Stomach (tissue), 9 donors: ENCODE measurements around the gene FRMPD1. TPM values are rescaled to one million over a fixed set of nuclear protein-coding genes. Genes with fewer than 3 reads are reported as not detected.

ENCODE experiments used
- DNase-seq, 2 donors: peaks; one replicate each; pipeline versions ENCODE4 v3.0.0 to v3.0.0-alpha.2; 2013 to 2019
- H3K27ac ChIP-seq, 5 donors: fragments of 200-600 bp in 4 of 5; sonication (generic) in 4 of 5; one replicate each; pipeline ENCODE4 v1.5.1; 2013 to 2019; ENCODE audit warnings: mild to moderate bottlenecking in 1 of 5, moderate library complexity in 1 of 5
- H3K27me3 ChIP-seq, 3 donors: fragments of 200-600 bp; sonication (generic); one replicate each; pipeline ENCODE4 v1.5.1; 2017 to 2019; ENCODE audit warnings: mixed run types in 1 of 3
- H3K36me3 ChIP-seq, 4 donors: fragments of 200-600 bp; sonication (generic); 1 replicate in 3 of 4; 2 replicates in 1 of 4; pipeline ENCODE4 v1.5.1; 2016 to 2019
- H3K4me1 ChIP-seq, 4 donors: fragments of 200-600 bp; sonication (generic); one replicate each; pipeline ENCODE4 v1.5.1; 2016 to 2019
- H3K4me3 ChIP-seq, 4 donors: fragments of 200-600 bp; sonication (generic) in 3 of 4; one replicate each; pipeline ENCODE4 v1.5.1; 2016 to 2019; ENCODE audit warnings: mild to moderate bottlenecking in 1 of 4
- H3K9me3 ChIP-seq, 4 donors: fragments of 200-600 bp; sonication (generic); one replicate each; pipeline ENCODE4 v1.5.1; 2016 to 2019
- CTCF ChIP-seq, 7 experiments: fragments of 450-650 bp in 4 of 7; fragments of 200-600 bp in 3 of 7; sonication (generic) in 3 of 7; IDR thresholded peaks; one replicate each; pipeline ENCODE4 v1.5.1; 2016 to 2019; ENCODE audit warnings: antibody characterized with exemption in 7 of 7, control low read depth in 2 of 7, mild to moderate bottlenecking in 1 of 7
- EP300 ChIP-seq: sonication (generic); formaldehyde crosslinking; IDR thresholded peaks from one replicate; pipeline ENCODE4 v1.6.1; 2017; ENCODE audit warnings: antibody characterized with exemption
- POLR2A ChIP-seq, 4 donors: fragments of 450-650 bp; IDR thresholded peaks; one replicate each; pipeline ENCODE4 v1.6.1; 2016; ENCODE audit warnings: antibody characterized with exemption in 4 of 4, control low read depth in 2 of 4, mild to moderate bottlenecking in 1 of 4, moderate library complexity in 1 of 4
- POLR2AphosphoS5 ChIP-seq, 3 donors: sonication (generic); formaldehyde crosslinking; IDR thresholded peaks; one replicate each; pipeline ENCODE4 v1.6.1; 2016; ENCODE audit warnings: antibody characterized with exemption in 3 of 3
- WGBS, 5 donors: extraction: QIAGEN DNeasy Blood & Tissue Kit in 3 of 5; methylation state at CpG; one replicate each; pipeline versions ENCODE4 v1.1.5 to v1.1.7; 2013 to 2018; 5-methylcytosine and 5-hydroxymethylcytosine counted together
- intact Hi-C: fragments of 100-400 bp; cut with DNase I; formaldehyde crosslinking; loops from one replicate; pipeline ENCODE4 v1.15.1; 2023; ENCODE audit warnings: low total_unique reads
- polyA plus RNA-seq, 3 donors: library from polyadenylated mRNA; stranded (reverse); fragments of 200-250 nt; gene quantifications; one replicate each; pipeline ENCODE4 v1.2.3, GENCODE V29; 2013
- total RNA-seq, 5 donors: library from RNA; depleted of rRNA; stranded (reverse); fragments of >200 nt; gene quantifications; one replicate each; pipeline versions ENCODE4 v1.1.0 to v1.2.3, GENCODE V29; 2014 to 2016
- donor health status: healthy with polysubstance abuse.
- donor health status: Bipolar disorder and iron deficiency.
- donor health status: healthy.

The FRMPD1 gene
- total and polyA plus RNA-seq, 8 donors = under 0.01 to 0.18 (median 0.10) TPM; not detected in 4

GRCh38 chr9:37700900-37701299, 50.1 kb downstream of the FRMPD1 start:
- TF ChIP-seq EP300 (no peak), POLR2A (IDR thresholded peaks at IDR 0.05) (no peak), CTCF (IDR thresholded peaks at IDR 0.05) (no peak), POLR2AphosphoS5 (IDR thresholded peaks at IDR 0.05) (no peak)
- Histone ChIP-seq H3K4me1 (no peaks in the 10 kb centered on the region), H3K4me3 (no peak overlapping the region), H3K36me3 (no peaks in the 10 kb centered on the region), H3K9me3 (no peaks in the 10 kb centered on the region), H3K27me3 (no peaks in the 10 kb centered on the region), H3K27ac (no peak overlapping the region)
- WGBS, 5 donors = 71 to 82% (median 80%) methylated on average over 3 of the region's 3 CpGs
- DNase-seq = no peak
- intact Hi-C loops = no loop called here

DNA sequence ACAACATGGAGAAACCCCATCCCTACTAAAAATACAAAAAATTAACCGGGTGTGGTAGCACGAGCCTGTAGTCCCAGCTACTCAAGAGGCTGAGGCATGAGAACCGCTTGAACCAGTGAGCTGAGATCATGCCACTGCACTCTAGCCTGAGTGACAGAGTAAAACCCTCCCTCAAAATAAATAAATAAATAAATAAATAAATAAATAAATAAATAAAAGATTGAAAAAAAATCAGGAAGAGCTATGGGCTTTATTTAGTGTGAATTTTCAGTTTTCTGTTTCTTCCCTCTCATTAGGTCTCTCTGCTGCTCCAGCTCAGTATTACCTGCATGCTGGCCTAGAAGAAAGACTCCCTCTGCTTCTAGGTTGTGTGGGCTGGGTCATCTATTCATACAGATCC, 55.0 kb downstream of the FRMPD1 start:
- intact Hi-C loops = no loop called here
- WGBS, 5 donors = 61 to 91% (median 81%) methylated on average over 3 of the region's 3 CpGs
- Histone ChIP-seq H3K27me3 (peaks cover 0 to 7% (median 0%) of the 10 kb centered on the region in 3 donors), H3K4me3 (no peak overlapping the region), H3K9me3 (no peaks in the 10 kb centered on the region), H3K4me1 (no peaks in the 10 kb centered on the region), H3K27ac (no peak overlapping the region), H3K36me3 (no peaks in the 10 kb centered on the region)
- no peak for TF ChIP-seq POLR2A (IDR thresholded peaks at IDR 0.05)
- no peak for TF ChIP-seq CTCF (IDR thresholded peaks at IDR 0.05)
- no peak for TF ChIP-seq POLR2AphosphoS5 (IDR thresholded peaks at IDR 0.05)
- no peak for TF ChIP-seq EP300
- DNase-seq = no peak

DNA sequence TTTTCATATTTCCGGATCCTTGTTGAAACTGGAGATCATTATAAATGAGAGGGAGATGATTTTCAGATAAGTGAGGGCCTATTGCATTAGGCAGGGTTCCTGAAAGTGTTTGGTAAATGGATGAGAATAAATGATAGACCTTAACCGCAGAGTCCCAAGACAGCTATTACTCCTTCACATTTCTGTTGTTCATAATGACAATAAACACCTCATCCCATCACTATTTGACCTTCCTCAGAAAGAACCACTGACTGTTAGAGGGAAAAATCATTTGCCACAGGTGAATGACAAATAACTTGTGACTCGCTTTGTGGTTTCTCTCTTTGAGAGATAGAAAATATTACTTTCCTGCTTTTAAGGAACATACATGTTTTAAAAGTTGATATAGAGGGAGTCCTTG, 55.5 kb downstream of the FRMPD1 start:
- no peak for DNase-seq
- WGBS, 5 donors = 70 to 85% (median 82%) methylated on average over 3 of the region's 3 CpGs
- TF ChIP-seq POLR2AphosphoS5 (IDR thresholded peaks at IDR 0.05) (no peak), CTCF (IDR thresholded peaks at IDR 0.05) (no peak), POLR2A (IDR thresholded peaks at IDR 0.05) (no peak), EP300 (no peak)
- Histone ChIP-seq H3K27ac (no peak overlapping the region), H3K4me1 (no peaks in the 10 kb centered on the region), H3K4me3 (no peak overlapping the region), H3K9me3 (no peaks in the 10 kb centered on the region), H3K36me3 (no peaks in the 10 kb centered on the region), H3K27me3 (peaks cover 0 to 7% (median 0%) of the 10 kb centered on the region in 3 donors)
- intact Hi-C loops = no loop called here

DNA sequence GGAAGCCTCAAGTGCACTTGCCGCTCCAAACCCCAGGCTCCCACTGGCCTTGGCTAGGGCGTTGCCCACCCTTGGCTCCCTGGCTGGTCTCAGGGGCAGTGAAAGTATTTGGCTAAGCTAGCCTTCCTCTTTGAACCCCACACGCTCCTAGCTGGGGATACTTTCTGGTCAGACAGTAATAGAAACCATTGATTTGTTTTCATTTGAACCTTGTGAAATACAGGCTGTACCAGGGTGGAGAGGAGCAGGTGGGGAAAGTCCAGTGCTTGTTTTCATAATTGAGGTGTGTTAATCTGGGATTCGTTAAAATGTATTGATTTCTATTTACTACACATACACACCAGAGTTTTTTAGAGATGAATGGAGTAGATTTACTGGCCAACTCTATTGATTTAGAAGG, 57.0 kb downstream of the FRMPD1 start:
- H3K27me3 ChIP-seq = peaks cover 0 to 7% (median 0%) of the 10 kb centered on the region in 3 donors
- no peak overlapping the region for H3K4me3 ChIP-seq
- TF ChIP-seq POLR2AphosphoS5 (IDR thresholded peaks at IDR 0.05) (no peak), CTCF (IDR thresholded peaks at IDR 0.05) (no peak), EP300 (no peak), POLR2A (IDR thresholded peaks at IDR 0.05) (no peak)
- 73 to 85% (median 81%) methylated on average over 4 of the region's 4 CpGs for WGBS, 5 donors
- no peak overlapping the region for H3K27ac ChIP-seq
- intact Hi-C loops = no loop called here
- no peaks in the 10 kb centered on the region for H3K4me1 ChIP-seq
- no peaks in the 10 kb centered on the region for H3K36me3 ChIP-seq
- H3K9me3 ChIP-seq = no peaks in the 10 kb centered on the region
- DNase-seq = no peak
